HG03097 (cell line): ENCODE results near the gene ZNF683.
"Not testable (repeated sequence)": the region's sequence is repeated elsewhere in the genome, so short reads cannot be mapped to it uniquely, and the experiment has no call there.

Source experiments
- ATAC-seq: cut with Tn5 transposase; IDR thresholded peaks from one replicate; pipeline ENCODE4 v1.9.1; 2021; ENCODE audit not compliant: unreplicated experiment, low FRiP score

Gene ZNF683

DNA sequence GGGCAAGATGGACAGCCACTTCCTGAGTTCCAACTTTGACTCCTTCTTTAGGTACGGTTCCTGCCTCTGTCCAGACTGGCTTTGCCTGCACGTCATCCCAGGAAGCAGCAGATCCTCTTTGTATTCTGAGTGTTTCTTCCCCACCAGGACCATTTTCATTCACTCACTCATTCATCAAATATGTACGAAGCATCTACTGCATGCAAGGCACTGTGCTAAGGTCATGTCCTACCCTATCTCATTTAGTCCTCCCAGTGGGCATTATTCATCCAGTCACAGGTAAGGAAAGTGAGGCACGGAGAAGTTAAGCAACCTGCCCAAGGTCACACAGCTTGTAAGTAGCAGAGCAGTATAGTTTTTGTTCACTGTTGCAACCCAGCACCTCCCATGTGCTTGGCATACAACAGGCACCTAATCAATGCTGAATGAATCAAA lies 32.5 kb downstream of the ZNF683 start:
- ATAC-seq, result no peak

DNA sequence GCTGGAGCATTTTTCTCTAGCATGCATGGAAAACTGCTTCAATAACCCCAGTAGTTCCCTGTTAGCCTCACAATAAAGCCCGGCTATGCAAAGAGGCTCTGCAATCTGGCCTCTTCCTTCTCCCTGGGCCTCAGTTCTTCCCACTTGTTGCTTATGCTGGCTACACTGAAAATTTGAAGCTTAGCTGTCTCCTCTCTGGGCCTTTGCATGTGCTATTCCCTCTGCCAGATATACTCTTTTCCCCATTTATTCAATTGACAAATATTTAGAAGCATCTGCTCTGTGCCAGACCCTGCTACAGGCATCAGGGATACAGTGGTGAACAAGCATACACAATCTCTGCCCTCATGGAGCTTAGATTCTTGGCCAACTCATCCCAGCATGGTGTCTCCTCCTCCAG lies 33.9 kb downstream of the ZNF683 start:
- no peak for ATAC-seq

DNA sequence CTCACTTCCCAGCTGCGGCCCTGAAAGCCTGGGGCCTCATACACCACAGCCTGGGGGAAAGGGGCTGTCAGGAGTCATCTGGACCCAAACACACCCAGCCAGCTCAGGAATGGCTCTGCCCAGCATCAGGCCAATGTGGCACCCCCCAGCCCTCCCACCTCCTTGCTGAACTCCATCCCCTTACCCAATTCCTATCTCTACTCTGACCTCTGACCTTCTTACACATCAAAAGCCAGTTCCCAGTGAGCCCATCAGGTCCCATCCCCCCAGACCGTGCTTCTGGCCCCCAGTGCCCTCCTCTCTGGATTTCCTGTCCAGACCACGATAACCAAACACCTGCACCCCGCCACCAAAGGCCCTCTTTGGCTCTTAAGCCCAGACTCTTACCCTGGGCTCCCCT lies 34.9 kb downstream of the ZNF683 start:
- ATAC-seq, result no peak

DNA sequence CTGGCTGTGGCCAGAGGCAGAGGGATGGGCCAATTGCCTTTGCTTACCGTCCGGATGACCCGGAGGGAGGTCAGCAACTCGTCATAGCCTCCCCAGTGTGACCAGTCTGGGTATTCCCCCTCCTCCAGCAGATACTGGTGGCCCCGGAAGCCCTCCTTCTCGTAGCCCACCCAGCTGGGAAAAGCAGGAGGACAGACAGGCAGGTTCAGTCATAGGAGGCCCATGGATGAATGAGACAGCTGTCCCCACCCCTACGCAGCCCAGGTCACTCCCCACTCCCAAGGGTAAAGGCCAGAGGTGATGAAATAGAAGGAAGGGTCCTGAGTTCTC lies 35.4 kb downstream of the ZNF683 start:
- no peak for ATAC-seq

DNA sequence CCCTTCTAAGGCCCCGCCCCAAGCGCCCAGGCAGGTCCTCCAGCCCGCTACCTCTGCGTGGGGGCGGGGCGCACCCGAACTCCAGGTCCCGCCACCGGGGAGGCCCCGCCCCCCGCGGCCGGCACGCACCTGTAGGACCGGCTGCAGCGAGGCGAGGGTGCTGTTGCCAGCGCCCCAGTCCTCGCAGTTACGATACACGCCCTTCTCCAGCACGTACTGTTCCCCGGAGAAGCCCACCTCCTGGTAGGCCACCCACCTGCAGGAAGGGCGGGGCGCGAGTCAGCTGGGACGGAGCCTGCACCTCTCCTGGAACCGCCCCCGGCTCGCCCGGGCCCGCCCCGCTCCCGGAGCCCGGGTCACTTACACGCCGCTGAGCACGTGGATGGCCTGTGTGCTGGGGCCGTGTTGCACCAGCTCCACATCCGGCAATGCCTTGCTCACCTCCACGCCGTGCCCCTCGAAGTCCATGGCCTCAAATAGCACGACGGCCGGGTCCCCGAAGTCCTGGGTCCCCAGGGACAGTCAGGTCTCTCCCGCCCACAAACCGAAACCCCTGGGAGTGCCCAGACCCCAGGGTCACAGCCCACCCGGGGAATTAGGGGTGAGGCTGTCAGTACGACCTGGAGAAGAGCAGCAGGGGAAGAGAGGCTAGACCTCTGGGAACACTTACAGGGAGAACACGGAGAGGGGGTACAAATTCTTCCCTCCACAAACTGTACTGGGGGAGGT lies 35.9 kb downstream of the ZNF683 start:
- ATAC-seq, result no peak

DNA sequence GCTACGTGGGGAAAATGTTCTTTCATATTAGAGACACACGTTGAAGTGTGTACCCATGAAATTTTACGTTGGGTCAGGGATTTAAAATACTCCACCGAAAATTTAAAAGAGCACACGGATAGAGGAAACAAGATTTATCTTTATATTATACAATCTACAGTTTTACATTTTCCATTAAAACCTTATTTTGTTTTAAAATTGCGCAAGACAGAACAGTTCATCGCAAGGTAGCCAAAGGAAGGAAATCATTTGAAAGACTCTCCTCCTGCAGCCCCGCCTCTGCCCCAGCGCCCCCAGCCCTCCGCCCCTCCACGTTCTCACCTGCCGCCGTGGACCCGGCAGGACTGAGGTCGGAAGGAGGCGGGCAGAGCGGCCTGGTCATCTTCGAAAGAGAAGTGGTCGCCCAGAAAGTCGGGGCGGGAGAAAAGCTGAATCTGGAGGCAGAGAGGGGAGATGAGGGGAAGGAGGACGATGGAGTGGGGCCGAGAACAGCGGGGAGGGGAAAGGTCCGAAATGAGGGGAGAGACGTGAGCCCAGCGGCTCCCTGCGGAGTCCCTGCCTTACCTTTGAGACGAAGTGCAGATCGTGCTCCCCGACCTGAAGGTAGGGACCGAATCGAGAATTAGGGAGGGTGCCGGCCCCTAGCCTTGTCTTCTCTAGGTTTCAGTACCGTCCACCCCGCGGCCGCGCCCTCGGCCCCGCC lies 36.6 kb downstream of the ZNF683 start:
- no peak for ATAC-seq

DNA sequence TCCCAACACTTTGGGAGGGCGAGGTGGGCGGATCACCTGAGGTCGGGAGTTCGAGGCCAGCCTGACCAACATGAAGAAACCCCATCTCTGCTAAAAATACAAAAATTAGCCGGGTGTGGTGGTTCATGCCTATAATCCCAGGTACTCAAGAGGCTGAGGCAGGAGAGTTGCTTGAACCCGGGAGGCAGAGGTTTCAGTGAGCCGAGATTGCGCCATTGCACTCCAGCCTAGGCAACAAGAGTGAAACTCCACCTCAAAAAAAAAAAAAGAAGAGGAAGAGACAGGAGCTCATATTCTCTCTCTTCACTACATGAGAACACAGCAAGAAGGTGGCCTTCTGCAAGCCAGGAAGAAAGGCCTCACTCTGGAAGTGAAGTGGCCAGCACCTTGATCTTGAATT lies 39.2 kb downstream of the ZNF683 start:
- ATAC-seq, result not testable (repeated sequence)

DNA sequence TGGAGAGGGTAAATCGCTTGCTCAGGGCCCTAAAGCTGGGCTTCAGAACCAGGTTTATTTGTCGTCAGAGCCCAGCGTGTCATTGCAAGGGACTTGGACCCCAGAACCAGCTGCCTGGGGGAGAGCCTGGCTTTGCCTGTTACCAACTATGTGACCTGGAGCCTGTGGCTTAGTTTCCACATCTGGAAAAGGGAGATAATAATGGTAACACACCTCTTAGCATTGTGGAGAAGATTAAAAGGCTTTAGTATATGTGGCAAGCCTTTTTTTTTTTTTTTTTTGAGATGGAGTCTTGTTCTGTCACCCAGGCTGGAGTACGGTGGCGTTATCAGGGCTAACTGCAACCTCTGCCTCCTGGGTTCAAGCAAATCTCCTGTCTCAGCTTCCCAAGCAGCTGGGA lies 42.3 kb downstream of the ZNF683 start:
- no peak for ATAC-seq

DNA sequence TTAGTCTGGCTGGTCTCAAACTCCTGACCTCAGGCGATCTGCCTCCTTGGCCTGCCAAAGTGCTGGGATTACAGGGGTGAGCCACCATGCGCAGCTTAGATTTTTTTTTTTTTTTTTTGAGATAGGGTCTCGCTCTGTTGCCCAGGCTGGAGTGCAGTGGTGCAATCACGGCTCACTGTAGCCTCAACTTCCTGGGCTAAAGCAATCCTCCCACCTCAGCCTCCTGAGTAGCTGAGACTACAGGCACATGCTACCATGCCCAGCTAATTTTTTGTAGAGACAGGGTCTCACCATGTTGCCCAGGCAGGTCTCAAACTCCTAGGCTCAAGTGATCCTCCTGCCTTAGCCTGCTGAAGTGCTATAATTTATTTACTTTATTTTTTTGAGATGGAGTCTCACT lies 43.2 kb downstream of the ZNF683 start:
- ATAC-seq, result not testable (repeated sequence)

DNA sequence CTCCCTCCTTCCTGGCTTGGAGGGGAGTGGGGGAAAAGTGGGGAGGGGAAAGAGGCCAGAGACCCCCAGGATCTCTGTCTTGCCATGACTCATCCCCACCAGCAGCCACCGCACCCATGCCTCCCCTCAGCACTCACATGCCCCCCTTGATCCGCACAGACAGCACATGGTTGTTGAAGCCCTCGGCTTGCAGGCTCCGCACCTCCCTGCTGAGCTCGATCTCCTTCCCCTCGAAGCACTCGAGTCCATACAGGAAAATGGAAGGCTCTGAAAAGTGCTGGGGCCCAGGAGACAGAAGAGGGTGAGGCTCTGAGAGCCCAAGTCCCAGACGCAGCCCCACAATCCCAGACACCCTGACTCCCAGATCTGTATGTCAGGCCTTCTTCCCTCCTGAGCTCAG lies 44.0 kb downstream of the ZNF683 start:
- ATAC-seq, result no peak

DNA sequence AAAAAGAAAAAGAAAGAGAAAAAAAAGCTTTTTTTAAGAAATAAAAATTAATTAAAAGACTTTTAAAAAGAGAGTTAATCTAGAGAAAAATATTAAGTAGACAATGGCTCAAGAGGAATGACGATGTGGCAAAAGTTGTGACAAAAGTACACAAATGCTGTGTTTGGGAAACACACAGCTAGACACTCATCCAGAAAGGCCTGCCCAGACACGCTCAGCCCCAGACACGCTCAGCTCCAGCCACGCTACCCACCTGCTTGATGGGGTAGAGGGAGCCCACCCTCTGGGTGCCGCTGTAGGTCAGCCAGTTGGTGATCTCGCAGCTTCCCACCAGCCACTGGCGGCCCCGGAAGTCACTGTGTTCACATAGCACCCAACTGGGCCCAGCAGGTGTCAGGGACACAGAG lies 44.6 kb downstream of the ZNF683 start:
- ATAC-seq, result no peak

DNA sequence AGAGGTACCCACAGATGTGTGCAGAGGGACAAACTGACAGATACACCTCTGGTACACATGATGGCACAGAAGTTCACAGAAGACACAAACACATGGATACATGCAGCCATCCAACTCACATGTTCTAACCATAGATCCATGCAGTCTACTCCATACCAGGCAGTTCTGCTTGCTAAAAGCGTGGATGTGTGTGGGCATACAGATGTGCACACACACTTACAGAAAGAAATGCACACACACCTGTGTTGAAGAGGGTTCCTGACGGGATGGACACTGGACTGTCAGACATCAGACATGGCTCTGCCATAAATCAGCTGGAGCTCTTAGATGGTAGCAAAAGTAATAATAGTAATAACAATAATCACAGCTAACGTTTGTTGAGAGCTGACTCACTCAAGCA lies 48.0 kb downstream of the ZNF683 start:
- no peak for ATAC-seq

DNA sequence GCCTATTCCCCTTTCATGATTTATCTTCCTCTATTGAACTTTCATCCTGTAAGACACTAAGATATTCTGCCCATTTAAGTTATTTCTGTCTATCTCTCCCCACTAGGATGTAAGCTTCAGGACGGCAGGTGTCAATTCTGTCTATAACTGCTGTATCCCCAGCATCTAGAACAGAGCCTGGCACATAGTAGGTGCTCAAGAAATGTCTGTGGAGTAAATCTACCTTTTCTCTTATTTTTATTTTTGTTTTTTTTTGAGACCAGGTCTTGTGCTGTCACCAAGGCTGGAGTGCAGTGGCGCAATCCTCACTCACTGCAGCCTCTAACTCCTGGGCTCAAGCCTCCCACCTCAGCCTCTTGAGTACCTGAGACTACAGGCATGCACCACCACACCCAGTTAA lies 49.2 kb downstream of the ZNF683 start:
- no peak for ATAC-seq

DNA sequence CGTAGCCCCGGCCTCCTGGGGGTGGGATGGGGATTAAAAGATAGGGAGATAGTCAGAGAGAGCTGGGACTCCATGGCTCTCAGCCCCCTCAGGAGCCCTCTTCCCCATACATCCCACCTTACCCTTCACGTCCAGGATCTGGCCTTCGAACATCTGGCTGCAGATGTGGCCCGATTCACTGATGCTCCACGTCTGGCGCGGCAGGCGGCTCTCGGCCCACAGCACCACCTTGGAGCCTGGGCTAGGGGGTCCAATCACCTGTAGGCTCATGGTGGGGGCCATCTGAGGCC lies 50.6 kb downstream of the ZNF683 start:
- no peak for ATAC-seq

DNA sequence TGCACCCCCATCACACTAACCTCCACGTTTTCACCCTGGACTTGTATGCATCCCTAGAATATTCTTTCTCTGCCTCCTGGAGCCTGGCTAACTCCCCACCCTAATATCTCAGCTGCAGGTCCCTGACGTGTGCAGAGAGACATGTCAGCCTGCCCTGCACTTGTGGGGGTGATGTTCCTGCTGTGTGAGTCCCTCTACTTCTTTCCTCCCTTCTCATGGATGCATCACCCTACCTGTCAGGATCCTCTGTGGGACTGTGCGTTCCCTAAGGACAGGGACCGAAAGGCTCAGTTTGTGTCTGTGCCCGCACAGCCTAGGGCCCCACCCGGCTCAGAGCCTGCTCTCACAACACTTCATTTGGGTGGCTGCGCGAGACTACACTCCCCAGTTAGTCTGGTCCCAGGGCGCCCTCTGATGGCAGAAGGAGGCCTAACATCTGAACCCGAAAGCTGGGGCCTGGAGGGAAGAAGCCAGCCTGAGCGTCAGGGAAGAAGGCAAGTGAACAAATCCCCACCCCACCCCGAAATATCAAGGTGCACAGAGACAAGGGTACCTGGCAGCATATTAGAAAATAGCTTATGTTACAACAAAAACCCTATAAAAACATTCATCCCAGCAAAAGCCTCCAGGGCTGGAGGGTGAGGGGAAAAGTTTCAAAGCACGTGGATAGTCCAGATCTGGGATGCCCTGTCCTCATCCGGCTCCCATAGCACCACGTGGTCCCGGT lies 51.1 kb downstream of the ZNF683 start:
- no peak for ATAC-seq

DNA sequence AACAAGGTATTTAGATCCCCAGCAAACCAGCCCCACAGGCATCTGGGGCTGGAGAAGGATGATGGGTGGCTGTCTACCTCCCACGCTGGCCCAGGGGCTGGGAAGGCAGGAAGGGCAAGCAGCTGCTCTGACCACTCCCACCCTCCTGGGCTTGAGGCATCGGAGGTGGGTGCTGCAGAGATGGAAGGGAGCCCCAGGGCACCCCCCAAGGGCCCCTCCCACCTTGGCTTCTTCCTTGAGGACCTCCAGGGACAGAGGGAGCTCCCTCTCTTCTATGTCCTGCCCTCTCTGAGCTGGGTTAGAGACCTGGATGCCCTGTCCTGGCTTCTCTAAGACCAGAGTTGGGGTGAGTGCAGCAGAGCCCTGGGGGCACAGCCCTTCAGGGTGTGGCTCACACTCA lies 51.7 kb downstream of the ZNF683 start:
- ATAC-seq, result no peak

DNA sequence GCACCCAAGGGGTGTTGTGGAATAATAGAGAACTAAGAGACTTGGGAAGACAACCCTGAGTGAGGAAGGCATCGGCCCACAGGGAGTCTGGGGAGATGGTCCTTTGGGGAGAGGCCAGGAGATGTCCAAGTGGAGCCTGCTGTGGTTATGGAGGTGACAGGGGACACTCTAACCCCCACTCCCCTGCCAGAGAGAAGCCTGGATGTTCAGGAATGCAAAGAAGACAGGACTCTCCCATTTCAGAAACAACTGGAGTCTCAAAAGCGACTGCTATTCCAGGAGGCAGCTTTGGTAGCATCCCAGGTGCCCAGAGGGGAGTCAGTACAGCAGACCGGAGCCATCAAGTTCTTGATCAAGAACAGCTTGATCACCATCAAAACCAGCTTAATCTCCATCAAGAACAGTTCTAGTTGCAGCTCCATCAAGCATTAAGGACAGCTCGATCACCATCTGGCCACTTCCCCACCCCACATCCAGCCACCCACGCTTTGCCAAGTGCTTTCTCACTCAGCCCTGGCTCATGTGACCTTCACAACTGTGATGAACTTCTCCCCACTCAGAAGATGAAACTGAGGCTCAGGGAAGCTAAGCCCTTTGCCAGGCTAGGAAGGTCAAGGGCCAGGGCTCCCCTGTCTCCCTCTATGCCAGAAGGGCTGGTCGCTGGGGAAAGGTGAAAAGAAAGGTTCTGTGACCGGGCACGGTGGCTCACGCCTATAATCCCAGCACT lies 54.0 kb downstream of the ZNF683 start:
- ATAC-seq, result no peak

DNA sequence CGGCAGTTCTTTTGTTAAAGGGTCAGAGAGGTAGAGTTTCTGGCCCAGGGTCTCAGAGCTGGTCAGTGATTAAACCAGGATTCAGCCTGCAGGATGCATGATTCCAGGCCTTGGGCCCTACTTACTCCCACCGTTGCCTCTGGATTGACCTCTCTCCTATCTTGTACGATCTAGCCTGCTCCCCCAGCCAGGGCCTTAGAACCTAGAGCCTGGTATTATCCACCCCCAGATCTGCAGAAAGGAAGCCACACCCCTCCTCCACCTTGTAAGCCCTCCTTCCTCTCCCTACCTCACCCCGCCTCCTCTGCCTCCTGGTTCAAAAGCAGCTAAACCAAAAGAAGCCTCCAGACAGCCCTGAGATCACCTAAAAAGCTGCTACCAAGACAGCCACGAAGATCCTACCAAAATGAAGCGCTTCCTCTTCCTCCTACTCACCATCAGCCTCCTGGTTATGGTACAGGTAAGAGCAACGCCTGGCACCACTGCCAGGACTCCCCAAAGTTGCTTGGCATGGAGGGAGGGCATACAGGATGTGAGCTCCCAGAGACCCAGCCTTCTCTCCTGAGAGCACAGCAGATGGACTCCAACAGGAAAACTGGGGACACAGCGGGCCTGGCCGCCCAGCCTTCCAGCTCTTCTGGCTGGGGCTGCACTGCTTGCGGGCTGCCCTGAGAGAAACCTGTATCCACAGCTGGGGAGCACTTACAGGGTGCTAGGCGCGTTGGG lies 54.8 kb downstream of the ZNF683 start, which contains the start of gene CD52:
TSS of gene CD52 (plus strand) at position 347 of the 726 bp plus-strand sequence. CDS start at position 407, 60 bp downstream.
- ATAC-seq, result no peak

DNA sequence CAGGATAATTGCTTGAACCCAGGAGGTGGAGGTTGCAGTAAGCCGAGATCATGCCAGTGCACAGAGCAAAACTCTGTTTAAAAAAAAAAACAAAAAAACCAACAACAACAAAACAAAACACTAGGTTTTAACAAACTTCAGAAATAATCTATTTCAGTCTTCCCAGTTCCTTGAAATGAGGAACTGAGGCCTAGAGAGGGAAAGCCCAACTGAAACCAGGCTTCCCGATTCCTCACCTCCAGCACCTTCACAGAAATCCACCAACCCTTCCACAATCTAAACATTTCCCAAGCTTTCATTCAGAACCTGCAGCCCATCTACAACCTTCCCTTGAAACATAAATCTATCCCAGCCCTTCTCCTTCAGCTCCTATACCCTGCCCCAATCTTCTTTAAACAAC lies 55.4 kb downstream of the ZNF683 start:
- ATAC-seq, result no peak
